H1 (cell line): ENCODE results near the gene CTNS. TPM values are rescaled to one million over a fixed set of nuclear protein-coding genes. Genes with fewer than 3 reads are reported as not detected.

ENCODE experiments used
- ATF2 ChIP-seq: IDR thresholded peaks from 2 replicates; pipeline ENCODE4 v1.6.1; 2012; ENCODE audit warnings: low read length, inconsistent platforms
- POLR2AphosphoS5 ChIP-seq: IDR thresholded peaks from 2 replicates; pipeline ENCODE4 v1.6.1; 2011; ENCODE audit warnings: low read depth, low read length
- RAD21 ChIP-seq, 2 experiments: IDR thresholded peaks in 1 of 2; conservative IDR thresholded peaks in 1 of 2; 2 replicates each; pipeline ENCODE4 v1.6.1; 2011; ENCODE audit warnings: low read depth in 2 of 2, low read length in 2 of 2, improper control_type of control experiment in 1 of 2, inconsistent platforms in 1 of 2, mild to moderate bottlenecking in 1 of 2, moderate library complexity in 1 of 2
- RBBP5 ChIP-seq: IDR thresholded peaks from 2 replicates; pipeline ENCODE4 v1.7.1; 2012; ENCODE audit warnings: low read depth, mild to moderate bottlenecking, inconsistent platforms, low read length, moderate library complexity, borderline replicate concordance
- TBP ChIP-seq: IDR thresholded peaks from 2 replicates; pipeline ENCODE4 v1.6.1; 2011; ENCODE audit warnings: low read depth, low read length, improper control_type of control experiment
- polyA plus RNA-seq, 7 experiments: library from polyadenylated mRNA; depleted of rRNA in 3 of 7; stranded (reverse) in 5 of 7; unstranded in 2 of 7; fragments of >200 nt in 5 of 7; fragments of 200-250 nt in 2 of 7; gene quantifications; 1 replicate in 5 of 7; 2 replicates in 1 of 7; 4 replicates in 1 of 7; pipeline versions ENCODE4 v1.2.1 to v1.2.3, GENCODE V29; 2011 to 2013; ENCODE audit warnings: missing spikeins in 2 of 7, mixed read lengths in 2 of 7
- total RNA-seq: library from RNA; stranded (reverse); fragmentation: NEBNext Ultra II Directional; extraction: Animal tissue kit (Norgen Biotek cat#: 25700); gene quantifications from 2 replicates; pipeline ENCODE4 v1.2.1, GENCODE V29; 2021

The CTNS gene
- total and polyA plus RNA-seq, 2 of the 8 experiments (the other 6 are each of a cell fraction or from before 2014, with no cell fraction given) = 11.6 to 12.9 TPM

GRCh38 chr17:3641014-3641413 is 4.5 kb downstream of the CTNS start (continued):
- TF ChIP-seq ATF2 = no peak
- no peak for TF ChIP-seq RAD21 (IDR thresholded peaks at IDR 0.05 in 1 of 2, conservative IDR thresholded peaks at IDR 0.05 in 1 of 2; ENCODE audit: low read depth in 2 of 2, low read length in 2 of 2)
- TF ChIP-seq TBP = no peak
- TF ChIP-seq POLR2AphosphoS5 = no peak
- TF ChIP-seq RBBP5 = no peak
- TF ChIP-seq, all 59 proteins: peak for 0
